Trophoblast cell (in vitro differentiated cells and primary cell): Measurements from ENCODE around the gene ZBTB17.

Experiments
- DNase-seq, 2 donors: peaks; one replicate each; pipeline ENCODE4 v3.0.0-alpha.2; 2016
- H2AFZ ChIP-seq: 2 replicates; pipeline ENCODE4 v1.6.1; 2013; ENCODE audit warnings: low read length, moderate library complexity, mild to moderate bottlenecking; ENCODE audit not compliant: insufficient read depth, poor library complexity
- H2AK5ac ChIP-seq: 2 replicates; pipeline ENCODE4 v1.6.1; 2013; ENCODE audit warnings: mild to moderate bottlenecking, low read length
- H2BK120ac ChIP-seq: 2 replicates; pipeline ENCODE4 v1.6.1; 2013; ENCODE audit warnings: low read length, mild to moderate bottlenecking, moderate library complexity; ENCODE audit not compliant: insufficient read depth, poor library complexity
- H2BK12ac ChIP-seq: 2 replicates; pipeline ENCODE4 v1.6.1; 2013; ENCODE audit warnings: mild to moderate bottlenecking, low read length, moderate library complexity
- H2BK5ac ChIP-seq: 2 replicates; pipeline ENCODE4 v1.6.1; 2013; ENCODE audit warnings: low read length, low read depth, moderate library complexity, mild to moderate bottlenecking; ENCODE audit not compliant: poor library complexity
- H3K14ac ChIP-seq: 2 replicates; pipeline ENCODE4 v1.6.1; 2013; ENCODE audit warnings: mild to moderate bottlenecking, low read length
- H3K18ac ChIP-seq: 2 replicates; pipeline ENCODE4 v1.6.1; 2013; ENCODE audit warnings: mild to moderate bottlenecking, low read length
- H3K23ac ChIP-seq: 2 replicates; pipeline ENCODE4 v1.6.1; 2013; ENCODE audit warnings: low read length
- H3K27ac ChIP-seq: 2 replicates; pipeline ENCODE4 v1.5.1; 2013; ENCODE audit warnings: low read depth, mild to moderate bottlenecking, inconsistent platforms, low read length, moderate library complexity
- H3K27me3 ChIP-seq: 2 replicates; pipeline ENCODE4 v1.6.1; 2013; ENCODE audit warnings: inconsistent platforms, mild to moderate bottlenecking, low read length, moderate library complexity; ENCODE audit not compliant: insufficient read depth
- H3K36me3 ChIP-seq, 2 experiments: 1 replicate in 1 of 2; 2 replicates in 1 of 2; pipeline ENCODE4 v1.6.1; 2013; ENCODE audit warnings: low read length in 2 of 2, mild to moderate bottlenecking in 2 of 2, moderate library complexity in 1 of 2; ENCODE audit not compliant: insufficient read depth in 2 of 2, control insufficient read depth in 1 of 2
- H3K4ac ChIP-seq: 2 replicates; pipeline ENCODE4 v1.6.1; 2013; ENCODE audit warnings: low read depth, mild to moderate bottlenecking, low read length, moderate library complexity
- H3K4me1 ChIP-seq, 2 experiments: 1 replicate in 1 of 2; 2 replicates in 1 of 2; pipeline ENCODE4 v1.6.1; 2013; ENCODE audit warnings: low read length in 2 of 2, mild to moderate bottlenecking in 2 of 2, moderate library complexity in 1 of 2; ENCODE audit not compliant: insufficient read depth in 2 of 2, control insufficient read depth in 1 of 2
- H3K4me2 ChIP-seq: 2 replicates; pipeline ENCODE4 v1.6.1; 2013; ENCODE audit warnings: inconsistent platforms, mild to moderate bottlenecking, low read length, moderate library complexity
- H3K4me3 ChIP-seq: 2 replicates; pipeline ENCODE4 v1.5.1; 2013; ENCODE audit warnings: mild to moderate bottlenecking, low read depth, low read length, inconsistent platforms
- H3K79me1 ChIP-seq: one replicate; pipeline ENCODE4 v1.6.1; 2013; ENCODE audit warnings: low read length
- H3K79me2 ChIP-seq: 2 replicates; pipeline ENCODE4 v1.6.1; 2013; ENCODE audit warnings: low read length, mild to moderate bottlenecking; ENCODE audit not compliant: control insufficient read depth, insufficient read depth, poor library complexity
- H3K9ac ChIP-seq: 2 replicates; pipeline ENCODE4 v1.6.1; 2013; ENCODE audit warnings: mild to moderate bottlenecking, low read length
- H3K9me3 ChIP-seq: 2 replicates; pipeline ENCODE4 v1.6.1; 2013; ENCODE audit warnings: low read depth, mild to moderate bottlenecking, control low read depth, inconsistent platforms, low read length; ENCODE audit not compliant: insufficient read depth
- H4K12ac ChIP-seq: 2 replicates; pipeline ENCODE4 v1.6.1; 2013; ENCODE audit warnings: low read depth, mild to moderate bottlenecking, low read length, moderate library complexity
- H4K8ac ChIP-seq: 2 replicates; pipeline ENCODE4 v1.6.1; 2013; ENCODE audit warnings: low read depth, mild to moderate bottlenecking, low read length, moderate library complexity
- H4K91ac ChIP-seq: one replicate; pipeline ENCODE4 v1.6.1; 2013; ENCODE audit warnings: low read depth, mild to moderate bottlenecking, low read length, moderate library complexity
- WGBS: extraction: QIAGEN DNeasy Blood & Tissue Kit; methylation state at CpG from one replicate; pipeline ENCODE4 v1.1.7; 2013; ENCODE audit warnings: missing lambda C conversion rate; ENCODE audit not compliant: insufficient read length, insufficient coverage; ENCODE audit errors: extremely low coverage; 5-methylcytosine and 5-hydroxymethylcytosine counted together

ZBTB17 gene

DNA sequence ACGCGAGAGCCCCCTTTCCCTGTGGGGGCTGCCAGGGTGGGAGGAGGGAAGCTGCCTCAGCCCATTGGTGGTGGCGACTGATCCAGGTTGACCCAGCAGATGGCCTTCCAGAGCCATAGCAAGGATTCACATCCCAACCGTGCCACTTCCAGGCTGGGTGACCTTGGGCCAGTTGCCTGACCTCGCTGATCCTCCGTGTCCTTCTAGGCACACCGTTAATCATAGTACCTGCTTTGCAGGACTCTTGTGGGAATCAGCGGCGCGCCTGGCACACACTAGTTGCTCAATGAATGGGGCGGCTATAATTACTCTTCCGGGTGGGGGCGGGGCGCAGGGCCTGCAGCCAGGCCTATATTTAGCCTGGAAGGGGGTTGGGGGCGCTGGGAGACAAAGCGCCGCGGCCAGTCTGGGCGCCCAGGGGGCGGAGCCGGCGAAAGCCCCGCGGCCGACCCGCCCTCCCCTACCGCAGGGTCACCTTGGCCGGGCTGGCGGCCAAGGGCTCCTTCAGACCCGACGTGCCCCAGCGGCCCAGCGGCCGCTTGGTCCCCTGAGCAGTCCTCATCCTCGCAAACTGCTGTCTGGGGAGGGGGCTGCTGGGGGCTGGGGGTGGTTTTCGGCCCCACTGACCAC lies 36.8 kb upstream of the ZBTB17 start:
- Histone ChIP-seq H3K27me3 (no peaks in the 10 kb centered on the region), H3K79me2 (no peaks in the 10 kb centered on the region), H2BK12ac (no peak overlapping the region), H2AK5ac (peak overlapping the region; percentile 21), H4K91ac (peak overlapping the region; percentile 34), H3K4me2 (peak overlapping the region; percentile 35), H3K14ac (peak overlapping the region; percentile 12), H3K9me3 (peaks cover 4% of the 10 kb centered on the region), H3K4me3 (peak overlapping the region; percentile 44), H4K12ac (no peak overlapping the region), H3K18ac (peak overlapping the region; percentile 26), H2AFZ (no peak overlapping the region), H3K79me1 (peaks cover 11% of the 10 kb centered on the region), H3K9ac (no peak overlapping the region), H3K36me3 (no peaks in the 10 kb centered on the region), H2BK5ac (no peak overlapping the region), H3K4ac (no peak overlapping the region), H3K4me1 (peaks cover 17 to 29% of the 10 kb centered on the region in 2 experiments), H3K27ac (no peak overlapping the region), H3K23ac (no peak overlapping the region), H4K8ac (peak overlapping the region; percentile 11), H2BK120ac (peak overlapping the region; percentile 35)
- DNase-seq, result peak in 1 of 2 donors; percentile 27
- no CpG with 5 or more reads among the region's 36 CpGs for WGBS

DNA sequence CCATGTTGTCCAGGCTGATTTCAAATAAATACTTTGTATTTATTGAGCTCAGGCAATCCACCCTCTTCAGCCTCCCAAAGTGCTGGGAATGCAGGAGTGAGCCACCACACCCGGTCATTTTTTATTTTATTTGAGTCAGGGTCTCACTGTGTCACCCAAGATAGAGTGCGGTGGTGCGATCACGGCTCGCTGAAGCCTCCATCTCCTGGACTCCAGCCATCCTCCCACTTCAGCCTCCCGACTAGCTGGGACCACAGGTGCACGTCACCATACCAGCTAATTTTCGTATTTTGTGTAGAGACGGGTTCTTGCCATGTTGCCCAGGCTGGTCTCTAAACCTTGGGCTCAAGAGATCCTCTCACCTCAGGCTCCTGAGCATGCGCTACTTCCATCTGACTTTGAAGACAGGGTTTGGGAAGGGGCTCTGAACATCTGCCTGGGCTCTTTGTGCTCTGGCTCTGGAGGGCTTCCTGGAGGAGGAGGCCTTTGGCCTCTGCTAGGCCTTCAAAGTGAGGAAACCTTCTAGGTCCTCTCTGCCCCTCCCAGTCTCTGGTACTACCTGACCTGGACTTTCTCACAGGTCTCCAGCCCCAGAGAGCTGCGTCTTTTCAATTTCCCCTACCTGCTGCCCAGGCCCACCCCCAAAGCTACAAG lies 36.2 kb upstream of the ZBTB17 start:
- no peak overlapping the region for H3K9ac ChIP-seq
- peak overlapping the region; percentile 21 for H2AK5ac ChIP-seq
- H3K79me2 ChIP-seq, result no peaks in the 10 kb centered on the region
- H3K23ac ChIP-seq, result no peak overlapping the region
- peak overlapping the region; percentile 17 for H4K91ac ChIP-seq
- H4K8ac ChIP-seq, result peak overlapping the region; percentile 3
- H3K27me3 ChIP-seq, result no peaks in the 10 kb centered on the region
- H3K4ac ChIP-seq, result no peak overlapping the region
- H2AFZ ChIP-seq, result no peak overlapping the region
- H2BK12ac ChIP-seq, result no peak overlapping the region
- no peaks in the 10 kb centered on the region for H3K36me3 ChIP-seq
- H3K27ac ChIP-seq, result no peak overlapping the region
- H3K79me1 ChIP-seq, result peaks cover 6% of the 10 kb centered on the region
- H4K12ac ChIP-seq, result no peak overlapping the region
- WGBS, result no CpG with 5 or more reads among the region's 11 CpGs
- peak overlapping the region; percentile 35 for H3K4me2 ChIP-seq
- peak overlapping the region; percentile 26 for H3K18ac ChIP-seq
- H3K4me1 ChIP-seq, result peaks cover 11 to 22% of the 10 kb centered on the region in 2 experiments
- H3K14ac ChIP-seq, result peak overlapping the region; percentile 12
- peak overlapping the region; percentile 24 for H2BK120ac ChIP-seq
- H3K4me3 ChIP-seq, result no peak overlapping the region
- DNase-seq, result no peak
- H2BK5ac ChIP-seq, result no peak overlapping the region
- peaks cover 4% of the 10 kb centered on the region for H3K9me3 ChIP-seq

DNA sequence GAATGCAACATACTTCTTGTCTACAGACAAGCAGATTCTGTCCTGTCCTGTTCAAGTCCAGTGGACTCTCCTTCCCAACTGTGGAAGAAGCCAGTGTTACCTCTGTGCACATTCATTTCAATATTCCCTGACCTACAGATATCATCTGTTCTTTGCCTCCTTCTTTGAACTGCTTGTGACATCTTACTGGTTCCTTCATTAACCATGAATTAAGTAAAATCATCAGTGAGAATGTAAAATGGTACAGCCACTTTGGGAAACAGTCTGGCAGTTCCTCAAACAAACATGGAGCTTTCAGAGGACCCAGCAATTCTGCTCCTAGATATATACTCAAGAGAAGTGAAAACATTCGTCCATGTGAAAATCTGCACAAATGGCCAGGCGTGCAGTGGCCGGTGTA lies 34.9 kb upstream of the ZBTB17 start:
- Histone ChIP-seq H3K18ac (no peak overlapping the region), H2AK5ac (no peak overlapping the region), H3K27ac (no peak overlapping the region), H2BK120ac (no peak overlapping the region), H2BK12ac (no peak overlapping the region), H3K27me3 (no peaks in the 10 kb centered on the region), H2AFZ (no peak overlapping the region), H3K9ac (no peak overlapping the region), H2BK5ac (no peak overlapping the region), H3K23ac (no peak overlapping the region), H3K79me1 (peaks cover 6% of the 10 kb centered on the region), H3K79me2 (no peaks in the 10 kb centered on the region), H3K4me1 (peaks cover 10 to 18% of the 10 kb centered on the region in 2 experiments), H3K4me2 (no peak overlapping the region), H4K12ac (no peak overlapping the region), H3K4ac (no peak overlapping the region), H4K8ac (no peak overlapping the region), H3K9me3 (peaks cover 4% of the 10 kb centered on the region), H3K36me3 (no peaks in the 10 kb centered on the region), H4K91ac (no peak overlapping the region), H3K14ac (no peak overlapping the region), H3K4me3 (no peak overlapping the region)
- WGBS, result no CpG with 5 or more reads among the region's 3 CpGs
- DNase-seq, result no peak

DNA sequence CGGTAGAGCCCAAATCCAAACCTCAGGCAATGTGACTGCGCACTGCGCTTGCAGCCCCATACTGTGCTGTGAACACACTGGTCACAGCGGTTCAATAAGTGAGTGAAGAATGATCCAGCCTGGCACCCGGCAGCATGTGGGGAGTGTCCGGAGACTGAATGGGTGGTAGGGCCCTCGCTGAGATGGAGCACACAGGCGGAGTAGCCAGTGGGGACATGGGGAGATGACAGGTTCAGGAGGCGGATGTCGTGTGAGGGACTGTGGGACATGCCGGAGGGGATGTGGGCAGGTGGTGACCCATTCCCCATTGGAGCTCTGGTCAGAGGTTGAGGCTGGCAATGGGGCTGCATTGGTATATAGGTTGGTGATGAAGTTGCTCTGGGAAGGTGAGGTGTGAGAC lies 33.8 kb upstream of the ZBTB17 start:
- Histone ChIP-seq H3K4me2 (no peak overlapping the region), H4K8ac (no peak overlapping the region), H2BK120ac (no peak overlapping the region), H3K79me2 (no peaks in the 10 kb centered on the region), H2AFZ (no peak overlapping the region), H3K36me3 (no peaks in the 10 kb centered on the region), H3K23ac (no peak overlapping the region), H3K4me3 (peak overlapping the region; percentile 31), H2BK5ac (no peak overlapping the region), H4K12ac (no peak overlapping the region), H3K18ac (no peak overlapping the region), H3K14ac (no peak overlapping the region), H2BK12ac (no peak overlapping the region), H3K9ac (peak overlapping the region; percentile 38), H3K27me3 (no peaks in the 10 kb centered on the region), H3K9me3 (peaks cover 4% of the 10 kb centered on the region), H3K27ac (no peak overlapping the region), H3K4me1 (peaks cover 10 to 18% of the 10 kb centered on the region in 2 experiments), H2AK5ac (no peak overlapping the region), H4K91ac (no peak overlapping the region), H3K4ac (no peak overlapping the region), H3K79me1 (peaks cover 6% of the 10 kb centered on the region)
- no peak for DNase-seq
- no CpG with 5 or more reads among the region's 11 CpGs for WGBS
